AG08395 (cell line): ENCODE data around the gene TMEM163.
"Not testable (repeated sequence)": the region's sequence is repeated elsewhere in the genome, so short reads cannot be mapped to it uniquely, and the experiment has no call there.

Experiments
- DNase-seq: peaks from one replicate; pipeline ENCODE4 v3.0.0; 2012; ENCODE audit warnings: mixed read lengths, low spot score

TMEM163 gene

GRCh38 chr2:134522496-134523455 lies 196.0 kb downstream of the TMEM163 start:
- DNase-seq, result no peak

- DNase-seq, result no peak
These were observed 200.7 kb downstream of the TMEM163 start for GRCh38 chr2:134518101-134518500.

- no peak for DNase-seq
These were observed 203.7 kb downstream of the TMEM163 start for GRCh38 chr2:134515137-134515536.

DNA sequence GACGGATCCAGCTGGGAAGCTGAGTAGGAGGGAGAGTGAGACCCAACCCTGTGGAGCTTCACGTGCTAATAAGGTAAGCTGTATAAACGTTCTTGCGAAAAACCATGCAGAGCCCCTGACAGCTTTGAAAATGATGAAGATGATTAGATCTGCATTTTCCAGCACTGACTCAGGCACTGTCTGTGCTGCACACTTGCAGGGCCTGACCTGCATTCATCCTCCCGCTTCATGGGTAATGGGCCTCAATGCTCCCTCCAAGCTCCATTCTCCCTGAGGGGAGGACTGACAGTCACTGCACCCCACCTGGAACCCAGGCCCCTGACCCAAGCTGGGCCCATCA lies 205.4 kb downstream of the TMEM163 start:
- no peak for DNase-seq

GRCh38 chr2:134512734-134513464 lies 205.9 kb downstream of the TMEM163 start:
- DNase-seq, result no peak

DNA sequence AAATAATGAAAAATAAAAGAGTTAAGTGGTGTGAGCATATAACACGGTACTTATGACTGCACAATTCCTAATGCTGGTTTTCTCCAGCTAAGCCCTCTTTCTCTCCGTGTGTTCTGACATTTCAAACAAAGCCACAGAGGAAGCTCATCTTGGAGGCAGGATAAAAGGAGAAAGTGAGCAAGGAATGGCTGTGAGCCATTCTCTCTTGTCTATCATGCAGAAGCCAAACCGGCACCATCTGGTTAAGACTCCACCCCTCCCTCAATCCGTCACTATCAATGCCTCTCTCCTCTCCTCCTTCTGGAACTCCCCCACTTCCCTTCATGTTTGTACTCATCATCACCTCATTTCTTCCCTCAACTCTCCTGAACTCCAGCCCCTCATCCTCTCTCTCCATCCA lies 210.4 kb downstream of the TMEM163 start:
- no peak for DNase-seq

DNA sequence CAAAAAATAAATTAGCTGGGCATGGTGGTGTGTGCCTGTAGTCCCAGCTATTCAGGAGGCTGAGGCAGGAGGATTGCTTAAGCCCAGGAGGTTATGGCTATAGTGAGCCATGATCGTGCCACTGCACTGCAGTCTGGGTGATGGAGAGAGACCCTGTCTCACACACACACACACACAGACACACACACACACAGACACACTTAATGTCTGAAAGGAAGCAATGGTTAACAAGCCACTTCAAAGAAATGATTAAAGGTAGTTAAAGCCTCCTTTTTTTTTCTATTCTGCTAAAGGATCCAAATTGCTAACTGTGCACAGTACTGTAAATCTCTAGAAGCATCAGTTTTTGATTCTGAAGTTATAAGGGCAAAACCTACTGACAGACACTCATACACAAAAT lies 211.1 kb downstream of the TMEM163 start:
- no peak for DNase-seq

DNA sequence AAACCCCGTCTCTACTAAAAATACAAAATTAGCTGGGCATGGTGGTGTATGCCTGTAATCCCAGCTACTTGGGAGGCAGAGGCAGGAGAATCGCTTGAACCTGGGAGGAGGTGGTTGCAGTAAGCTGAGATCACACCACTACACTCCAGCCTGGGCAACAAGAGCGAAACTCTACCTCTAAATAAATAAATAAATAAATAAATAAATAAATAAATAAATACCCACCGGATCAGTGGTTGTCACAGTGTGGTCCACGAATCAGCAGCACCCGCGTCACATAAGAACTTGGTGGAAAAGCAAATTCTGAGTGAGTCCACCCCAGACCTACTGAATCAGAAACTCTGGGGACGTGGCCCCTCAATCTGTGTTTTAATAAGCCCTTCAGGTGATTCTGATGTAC lies 211.6 kb downstream of the TMEM163 start:
- DNase-seq, result not testable (repeated sequence)

GRCh38 chr2:134505446-134505845 lies 213.4 kb downstream of the TMEM163 start:
- DNase-seq, result no peak

DNA sequence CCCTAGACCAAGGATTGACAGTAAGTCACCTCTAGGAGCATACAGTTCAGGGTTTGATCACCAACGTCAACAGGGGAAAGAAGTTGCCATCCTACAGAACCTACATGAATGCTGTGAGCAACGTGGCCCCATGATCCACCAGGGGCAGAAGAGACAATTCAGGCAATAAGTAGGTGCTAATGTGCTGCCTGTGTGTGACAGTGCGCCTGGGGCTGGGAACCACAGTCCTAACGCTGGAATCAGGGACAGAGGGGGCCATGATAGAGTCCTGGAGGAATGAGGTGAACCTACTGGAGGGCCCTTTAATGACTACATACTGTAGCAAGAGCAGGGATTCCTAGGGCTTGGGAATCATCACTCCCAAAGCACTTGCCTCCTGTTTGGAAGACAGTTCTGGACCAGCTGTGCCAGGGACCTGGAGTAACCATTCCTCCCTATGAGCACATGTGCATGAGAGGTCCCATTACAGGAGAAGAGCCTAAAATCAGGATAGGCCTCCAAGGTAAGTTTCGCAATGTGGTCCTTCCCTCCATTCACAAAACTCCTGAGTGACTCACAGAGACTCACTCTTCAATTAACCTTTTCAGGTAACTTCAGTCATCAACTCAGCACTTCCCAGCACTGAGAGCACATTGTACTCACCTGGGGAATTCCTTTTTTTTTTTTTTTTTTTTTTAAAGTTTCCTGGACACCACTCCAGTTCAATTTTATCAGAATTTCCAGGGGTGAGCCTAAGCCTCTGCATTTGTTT lies 214.0 kb downstream of the TMEM163 start:
- no peak for DNase-seq

GRCh38 chr2:134502104-134502503 lies 216.7 kb downstream of the TMEM163 start:
- no peak for DNase-seq

- no peak for DNase-seq
These were observed 217.2 kb downstream of the TMEM163 start for GRCh38 chr2:134501476-134502091.

DNA sequence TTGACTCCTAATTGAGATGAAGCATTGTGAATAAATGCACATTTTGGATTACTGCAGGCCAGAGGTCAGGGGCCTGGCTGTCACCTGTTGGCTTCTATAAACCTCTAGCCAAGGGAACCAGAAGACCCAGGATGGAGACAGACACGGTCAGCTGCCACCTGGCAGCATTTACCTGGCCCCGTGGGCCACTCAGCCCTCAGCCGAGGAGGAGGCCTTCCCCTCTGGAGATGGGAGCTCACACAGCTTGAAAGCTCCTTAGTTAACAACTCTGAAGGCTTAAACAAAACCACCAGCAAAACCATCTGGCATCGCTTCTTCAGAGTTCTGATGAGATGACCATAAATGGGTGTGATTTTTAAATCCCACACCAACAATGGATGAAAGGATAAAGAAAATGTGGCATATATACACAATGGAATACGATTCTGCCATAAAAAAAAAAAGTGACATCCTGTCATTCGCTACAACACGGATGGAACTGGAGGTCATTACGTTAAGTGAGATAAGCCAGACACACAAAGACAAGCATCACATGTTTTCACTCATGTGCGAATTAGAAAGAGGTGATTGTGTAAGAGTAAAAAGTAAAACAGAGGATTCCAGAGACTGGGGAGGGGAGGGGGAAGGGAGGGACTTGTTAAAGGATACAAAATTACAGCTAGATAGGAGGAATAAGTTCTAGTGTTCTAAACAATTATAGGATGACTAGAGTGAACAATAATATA lies 218.4 kb downstream of the TMEM163 start:
- DNase-seq, result no peak

DNA sequence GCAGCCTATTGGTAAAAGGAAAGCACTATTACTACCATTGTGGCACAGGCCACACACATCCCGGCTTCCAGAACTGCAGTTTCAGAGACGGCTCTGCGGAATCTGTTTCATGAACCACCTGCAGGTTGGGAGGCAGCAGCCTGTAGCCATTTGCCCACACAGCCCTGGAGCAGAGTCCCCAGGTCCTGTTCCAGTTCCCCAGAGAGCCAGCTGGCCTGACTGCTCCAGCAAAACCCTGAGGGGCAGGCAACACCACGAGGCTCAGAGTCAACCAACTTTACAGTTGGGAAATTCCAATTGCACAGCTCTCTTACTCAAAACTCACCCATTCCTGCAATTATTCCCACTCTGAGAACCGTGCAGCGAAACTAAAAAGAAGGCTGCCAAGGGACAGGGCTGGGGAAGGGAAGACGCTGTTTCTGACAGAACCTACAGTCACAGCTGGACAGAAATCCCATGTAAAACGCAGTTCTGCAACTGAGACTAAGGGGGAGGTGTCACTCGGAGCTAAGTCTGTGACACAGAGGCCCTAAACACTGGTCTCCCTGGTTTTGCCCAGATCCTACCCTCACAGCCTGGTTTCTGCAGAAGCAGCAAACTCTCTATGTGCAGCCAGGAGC lies 219.4 kb downstream of the TMEM163 start:
- DNase-seq, result no peak

DNA sequence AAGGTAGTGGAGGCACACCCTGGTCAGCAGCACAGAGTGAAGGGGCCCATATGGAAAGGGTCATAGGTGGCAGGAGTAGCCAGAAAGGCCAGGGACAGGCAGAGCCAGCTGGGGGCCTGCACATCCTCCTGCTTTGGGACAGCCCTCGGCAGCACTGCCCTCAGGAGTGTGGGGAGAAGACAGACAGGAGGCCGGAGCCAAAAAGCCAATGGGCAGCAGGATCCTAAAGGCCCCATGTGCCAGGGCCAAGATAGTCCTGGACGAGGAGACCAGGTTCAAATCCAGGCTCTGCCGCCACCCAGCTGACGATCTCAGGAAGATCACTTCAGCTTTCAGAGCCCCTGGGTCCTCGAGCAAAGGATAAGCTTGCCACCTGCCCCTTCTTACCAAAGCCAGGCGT lies 220.1 kb downstream of the TMEM163 start:
- DNase-seq, result no peak

- no peak for DNase-seq
These were observed 225.0 kb downstream of the TMEM163 start for GRCh38 chr2:134493797-134494196.

GRCh38 chr2:134491771-134492441 lies 226.9 kb downstream of the TMEM163 start:
- DNase-seq, result no peak

DNA sequence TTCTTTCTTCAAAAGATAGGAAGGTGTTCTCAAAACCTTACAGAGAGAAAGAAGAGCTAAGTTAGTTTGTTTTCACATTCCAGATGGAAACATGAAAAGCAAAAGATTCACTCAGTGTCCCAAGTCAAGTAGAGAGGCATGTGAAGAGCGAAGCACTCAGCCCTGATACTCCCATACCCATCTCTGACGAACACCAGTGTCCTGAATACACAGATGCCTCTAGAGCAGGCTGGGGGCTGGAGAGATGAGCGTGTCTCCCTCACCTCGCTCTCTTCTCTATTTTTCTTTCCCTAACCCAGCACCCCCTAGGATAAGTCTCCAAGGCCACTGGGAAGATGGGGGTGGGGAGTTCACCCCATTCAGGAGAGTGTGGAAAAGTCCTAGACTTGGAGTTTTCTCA lies 227.8 kb downstream of the TMEM163 start:
- no peak for DNase-seq

DNA sequence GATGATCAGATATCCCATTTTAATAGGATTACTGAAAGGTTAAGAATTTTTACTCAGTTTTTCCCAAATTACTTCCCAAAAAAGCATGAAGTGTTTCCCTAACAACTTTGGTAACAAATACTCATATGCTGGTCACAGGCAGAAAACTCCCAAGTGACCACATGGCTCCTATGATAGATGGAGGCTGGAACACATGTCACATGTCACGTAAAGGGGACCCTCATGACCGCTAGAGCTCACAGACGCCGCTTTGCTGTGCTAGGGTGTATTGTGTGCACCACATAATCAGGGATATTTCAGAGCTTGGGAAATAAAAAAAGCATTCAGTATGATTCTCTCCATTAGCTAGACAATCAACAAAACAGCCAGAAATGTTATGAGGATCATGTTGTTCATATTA lies 228.2 kb downstream of the TMEM163 start:
- no peak for DNase-seq

GRCh38 chr2:134489732-134490384 lies 228.9 kb downstream of the TMEM163 start:
- no peak for DNase-seq
